Neural cell (in vitro differentiated cells): Measurements from ENCODE around the gene MYO9B. TPM values are rescaled to one million over a fixed set of nuclear protein-coding genes. Genes with fewer than 3 reads are reported as not detected.

ENCODE experiments used
- H2AFZ ChIP-seq: fragments of 200-600, 300-800 bp; sonication (generic), shearing (Covaris generic); 2 replicates; pipeline ENCODE4 v1.6.0; 2014; ENCODE audit warnings: low read depth, mild to moderate bottlenecking, antibody characterized with exemption, low read length, moderate library complexity
- H3F3A ChIP-seq: fragments of 200-600 bp; shearing (Covaris generic); 2 replicates; pipeline ENCODE4 v1.6.1; 2016; ENCODE audit warnings: mild to moderate bottlenecking, moderate library complexity, mixed read lengths, antibody characterized with exemption, low read length; ENCODE audit not compliant: insufficient read depth, poor library complexity, severe bottlenecking
- H3K27ac ChIP-seq: fragments of 200-600, 300-800 bp; sonication (generic), shearing (Covaris generic); 2 replicates; pipeline ENCODE4 v1.5.1; 2014; ENCODE audit warnings: mild to moderate bottlenecking, low read length, moderate library complexity
- H3K27me3 ChIP-seq: fragments of 300-800, 200-600 bp; sonication (generic), shearing (Covaris generic); 2 replicates; pipeline ENCODE4 v1.6.0; 2014; ENCODE audit warnings: mild to moderate bottlenecking, low read depth, low read length, moderate library complexity; ENCODE audit not compliant: insufficient read depth
- H3K36me3 ChIP-seq: fragments of 300-800, 200-600 bp; sonication (generic), shearing (Covaris generic); 2 replicates; pipeline ENCODE4 v1.5.1; 2014; ENCODE audit warnings: mild to moderate bottlenecking, antibody characterized with exemption, low read length, moderate library complexity; ENCODE audit not compliant: insufficient read depth
- H3K4me2 ChIP-seq: fragments of 300-800, 200-600 bp; sonication (generic), shearing (Covaris generic); 2 replicates; pipeline ENCODE4 v1.6.0; 2014; ENCODE audit warnings: mild to moderate bottlenecking, low read length
- H3K4me3 ChIP-seq: fragments of 300-800, 200-600 bp; sonication (generic), shearing (Covaris generic); 2 replicates; pipeline ENCODE4 v1.5.1; 2014; ENCODE audit warnings: mild to moderate bottlenecking, low read length, moderate library complexity
- H3K79me2 ChIP-seq: fragments of 200-600 bp; shearing (Covaris generic); replicated peaks from 2 replicates; pipeline ENCODE4 v1.6.0; 2014; ENCODE audit warnings: mild to moderate bottlenecking, low read length, moderate library complexity; ENCODE audit not compliant: insufficient read depth
- H3K9ac ChIP-seq: fragments of 300-800, 200-600 bp; sonication (generic), shearing (Covaris generic); 2 replicates; pipeline ENCODE4 v1.6.1; 2016; ENCODE audit warnings: mild to moderate bottlenecking, low read length, mixed read lengths
- H3K9me2 ChIP-seq: fragments of 200-600 bp; shearing (Covaris generic); 2 replicates; pipeline ENCODE4 v1.6.1; 2016; ENCODE audit warnings: mild to moderate bottlenecking, low read length, mixed read lengths; ENCODE audit not compliant: insufficient read depth
- H3K9me3 ChIP-seq: fragments of 200-600, 300-800 bp; sonication (generic), shearing (Covaris generic); 2 replicates; pipeline ENCODE4 v1.6.1; 2016; ENCODE audit warnings: mild to moderate bottlenecking, mixed run types, low read length, moderate library complexity, mixed read lengths
- H4K20me1 ChIP-seq: fragments of 200-600 bp; shearing (Covaris generic); 2 replicates; pipeline ENCODE4 v1.6.1; 2016; ENCODE audit warnings: mild to moderate bottlenecking, mixed run types; ENCODE audit not compliant: insufficient read depth
- CTCF ChIP-seq: fragments of 450-650 bp; IDR thresholded peaks from 2 replicates; pipeline ENCODE4 v1.5.1; 2014; ENCODE audit warnings: antibody characterized with exemption, mild to moderate bottlenecking, moderate library complexity; ENCODE audit not compliant: poor library complexity, severe bottlenecking
- EP300 ChIP-seq: fragments of 450-650 bp; conservative IDR thresholded peaks from 2 replicates; pipeline ENCODE4 v1.6.1; 2014; ENCODE audit warnings: antibody characterized with exemption, mild to moderate bottlenecking, moderate library complexity; ENCODE audit not compliant: poor library complexity, severe bottlenecking
- EZH2 ChIP-seq: fragments of 200-600, 300-800 bp; shearing (Covaris generic), sonication (generic); IDR thresholded peaks from 2 replicates; pipeline ENCODE4 v1.6.1; 2014; ENCODE audit warnings: antibody characterized with exemption, low read length, borderline replicate concordance, mild to moderate bottlenecking; ENCODE audit not compliant: insufficient read depth, poor library complexity, severe bottlenecking
- MXI1 ChIP-seq: fragments of 450-650 bp; conservative IDR thresholded peaks from 2 replicates; pipeline ENCODE4 v1.6.1; 2014; ENCODE audit warnings: antibody characterized with exemption, mild to moderate bottlenecking; ENCODE audit not compliant: poor library complexity, severe bottlenecking
- POLR2AphosphoS5 ChIP-seq: IDR thresholded peaks from 2 replicates; pipeline ENCODE4 v1.6.1; 2012
- RAD21 ChIP-seq: fragments of 450-650 bp; conservative IDR thresholded peaks from 2 replicates; pipeline ENCODE4 v1.6.1; 2014; ENCODE audit warnings: antibody characterized with exemption, mild to moderate bottlenecking, moderate library complexity
- REST ChIP-seq: IDR thresholded peaks from 2 replicates; pipeline ENCODE4 v1.6.1; 2012; ENCODE audit warnings: borderline replicate concordance
- SMC3 ChIP-seq: fragments of 450-650 bp; conservative IDR thresholded peaks from 2 replicates; pipeline ENCODE4 v1.6.1; 2014; ENCODE audit warnings: antibody characterized with exemption, mild to moderate bottlenecking, moderate library complexity; ENCODE audit not compliant: poor library complexity
- TAF1 ChIP-seq: IDR thresholded peaks from 2 replicates; pipeline ENCODE4 v1.6.1; 2012; ENCODE audit warnings: low read depth
- polyA plus RNA-seq: library from polyadenylated mRNA; depleted of rRNA; stranded (reverse); fragments of >200 nt; gene quantifications from 2 replicates; pipeline ENCODE4 v1.2.3, GENCODE V29; 2014

The MYO9B gene
- polyA plus RNA-seq, 1 donor from 2014 or later = 27.2 TPM

- Histone ChIP-seq H4K20me1 (no peaks in the 10 kb centered on the region), H3K27ac (no peak overlapping the region), H3K9me3 (no peaks in the 10 kb centered on the region), H3K27me3 (no peaks in the 10 kb centered on the region), H2AFZ (no peak overlapping the region), H3K79me2 (no peaks in the 10 kb centered on the region), H3K9ac (no peak overlapping the region), H3F3A (no peaks in the 10 kb centered on the region), H3K4me2 (no peak overlapping the region), H3K9me2 (no peaks in the 10 kb centered on the region), H3K4me3 (no peak overlapping the region), H3K36me3 (no peaks in the 10 kb centered on the region)
- no peak for TF ChIP-seq SMC3
These were observed 32.2 kb downstream of the MYO9B start for GRCh38 chr19:17107546-17108452.

- Histone ChIP-seq H3K36me3 (no peaks in the 10 kb centered on the region), H4K20me1 (no peaks in the 10 kb centered on the region), H3K9me2 (no peaks in the 10 kb centered on the region), H3K9ac (no peak overlapping the region), H3K9me3 (no peaks in the 10 kb centered on the region), H2AFZ (no peak overlapping the region), H3K27ac (no peak overlapping the region), H3K4me3 (no peak overlapping the region), H3K4me2 (no peak overlapping the region), H3F3A (no peaks in the 10 kb centered on the region), H3K79me2 (no peaks in the 10 kb centered on the region), H3K27me3 (no peaks in the 10 kb centered on the region)
- TF ChIP-seq EP300 = no peak
- TF ChIP-seq CTCF = no peak
- no peak for TF ChIP-seq TAF1
- no peak for TF ChIP-seq MXI1
- TF ChIP-seq EZH2 = no peak
- TF ChIP-seq RAD21 = no peak
- TF ChIP-seq REST = no peak
- no peak for TF ChIP-seq POLR2AphosphoS5
- no peak for TF ChIP-seq SMC3
These were observed 32.8 kb downstream of the MYO9B start for GRCh38 chr19:17108453-17108784.
